GM23248 (cell line): ENCODE data around the gene CEP164. TPM values are rescaled to one million over a fixed set of nuclear protein-coding genes. Genes with fewer than 3 reads are reported as not detected.

Experiments used
- DNase-seq: peaks from one replicate; pipeline ENCODE4 v3.0.0-alpha.2; 2015
- H2AFZ ChIP-seq: fragments of 200-600 bp; sonication (generic); 2 replicates; pipeline ENCODE4 v1.6.1; 2016; ENCODE audit warnings: antibody characterized with exemption
- H3F3A ChIP-seq: fragments of 200-600 bp; sonication (generic); 2 replicates; pipeline ENCODE4 v1.6.1; 2016; ENCODE audit warnings: mild to moderate bottlenecking, antibody characterized with exemption, mixed run types; ENCODE audit not compliant: insufficient read depth
- H3K27ac ChIP-seq: fragments of 200-600 bp; sonication (generic); 2 replicates; pipeline ENCODE4 v1.5.1; 2016; ENCODE audit warnings: mild to moderate bottlenecking
- H3K27me3 ChIP-seq: fragments of 200-600 bp; sonication (generic); replicated peaks from 2 replicates; pipeline ENCODE4 v1.6.1; 2016; ENCODE audit warnings: mild to moderate bottlenecking; ENCODE audit not compliant: insufficient read depth
- H3K36me3 ChIP-seq: fragments of 200-600 bp; sonication (generic); 2 replicates; pipeline ENCODE4 v1.6.1; 2016; ENCODE audit warnings: low read depth, mild to moderate bottlenecking
- H3K4me1 ChIP-seq: fragments of 200-600 bp; sonication (generic); 2 replicates; pipeline ENCODE4 v1.6.1; 2016; ENCODE audit warnings: mild to moderate bottlenecking; ENCODE audit not compliant: insufficient read depth
- H3K4me2 ChIP-seq: fragments of 200-600 bp; sonication (generic); one replicate; pipeline ENCODE4 v1.6.1; 2016; ENCODE audit warnings: mild to moderate bottlenecking; ENCODE audit not compliant: unreplicated experiment
- H3K4me3 ChIP-seq: fragments of 200-600 bp; sonication (generic); 2 replicates; pipeline ENCODE4 v1.5.1; 2016; ENCODE audit warnings: mild to moderate bottlenecking
- H3K79me2 ChIP-seq: fragments of 200-600 bp; sonication (generic); 2 replicates; pipeline ENCODE4 v1.6.1; 2016; ENCODE audit warnings: mild to moderate bottlenecking; ENCODE audit not compliant: insufficient read depth
- H3K9ac ChIP-seq: fragments of 200-600 bp; sonication (generic); 2 replicates; pipeline ENCODE4 v1.6.1; 2016; ENCODE audit warnings: mild to moderate bottlenecking
- H3K9me2 ChIP-seq: fragments of 200-600 bp; sonication (generic); 2 replicates; pipeline ENCODE4 v1.6.1; 2016; ENCODE audit warnings: mixed run types, mild to moderate bottlenecking, moderate library complexity; ENCODE audit not compliant: insufficient read depth
- H3K9me3 ChIP-seq: fragments of 200-600 bp; sonication (generic); one replicate; pipeline ENCODE4 v1.6.1; 2017; ENCODE audit warnings: low read depth
- H4K20me1 ChIP-seq: fragments of 200-600 bp; sonication (generic); 2 replicates; pipeline ENCODE4 v1.6.0; 2016; ENCODE audit not compliant: insufficient read depth
- EZH2 ChIP-seq: fragments of 200-600 bp; sonication (generic); IDR thresholded peaks from 2 replicates; pipeline ENCODE4 v1.6.1; 2018; ENCODE audit warnings: antibody characterized with exemption, mild to moderate bottlenecking; ENCODE audit not compliant: insufficient read depth, poor library complexity, severe bottlenecking
- EZH2phosphoT487 ChIP-seq: fragments of 200-600 bp; sonication (generic); IDR thresholded peaks from 2 replicates; pipeline ENCODE4 v1.6.1; 2018; ENCODE audit warnings: antibody characterized with exemption, moderate library complexity, mild to moderate bottlenecking, low read depth; ENCODE audit not compliant: insufficient read depth
- WGBS, 2 experiments: methylation state at CpG; one replicate each; pipeline ENCODE4 v1.1.6; 2015 to 2017; ENCODE audit warnings: low lambda C conversion rate in 2 of 2, low coverage in 1 of 2; ENCODE audit errors: missing lambda C conversion rate in 2 of 2; 5-methylcytosine and 5-hydroxymethylcytosine counted together
- in situ Hi-C: fragments of 300-500 bp; cut with MboI; formaldehyde crosslinking; loops from 2 replicates; pipeline ENCODE4 v1.15.0; 2020
- polyA plus RNA-seq: library from polyadenylated mRNA; unstranded; fragments of >200 nt; fragmentation: Nextera tagmentation; extraction: Ambion mirVana; gene quantifications from 2 replicates; pipeline ENCODE4 v1.2.1, GENCODE V29; 2016
- total RNA-seq: library from RNA; depleted of rRNA; stranded (reverse); fragments of >200 nt; shearing (Covaris generic); gene quantifications from 2 replicates; pipeline ENCODE4 v1.2.3, GENCODE V29; 2014

Gene CEP164
- total and polyA plus RNA-seq, 2 experiments from 2014 or later, result 20.3 to 30.9 TPM

DNA sequence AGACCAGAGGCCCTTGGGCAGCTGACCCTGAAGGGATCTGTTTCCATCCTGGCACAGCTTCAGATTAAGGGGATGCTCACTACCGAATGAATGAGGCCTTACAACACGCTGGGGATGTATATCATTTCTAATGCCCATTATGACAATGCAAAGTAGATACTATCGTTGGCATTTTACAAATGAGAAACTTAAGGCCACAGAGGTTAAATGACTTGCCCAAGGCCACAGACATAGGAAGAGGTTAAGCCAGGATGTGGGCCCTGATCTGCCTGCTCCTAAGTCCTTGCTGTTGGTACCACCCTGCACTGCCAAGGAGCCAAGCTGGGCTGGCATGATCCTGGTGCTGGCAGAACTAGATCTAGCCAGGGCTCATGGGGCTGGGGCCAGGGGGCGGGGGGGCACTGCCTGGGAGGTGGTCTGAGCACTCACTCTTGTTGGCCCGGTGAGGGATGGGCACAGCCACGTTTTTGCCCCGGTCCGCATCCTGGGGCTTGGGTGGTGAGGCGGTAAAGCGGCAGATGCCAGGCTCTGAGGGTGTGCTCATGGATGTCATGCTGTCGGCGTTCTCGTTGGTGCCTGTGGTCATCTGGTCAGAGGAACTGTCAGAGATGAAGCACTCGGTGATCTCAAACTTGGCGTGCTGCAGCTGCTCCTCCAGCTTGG lies 102.8 kb downstream of the CEP164 start:
- H3K9ac ChIP-seq, result no peak overlapping the region
- H3K4me1 ChIP-seq, result no peaks in the 10 kb centered on the region
- in situ Hi-C loops, result loop anchor here (10.0 kb wide), 1 partner anchor 374 kb away; no protein-coding TSS in a partner anchor
- no peak overlapping the region for H3K4me3 ChIP-seq
- DNase-seq, result no peak
- no peaks in the 10 kb centered on the region for H3K79me2 ChIP-seq
- H2AFZ ChIP-seq, result no peak overlapping the region
- TF ChIP-seq EZH2 (no peak), EZH2phosphoT487 (no peak)
- no peaks in the 10 kb centered on the region for H3K9me2 ChIP-seq
- no peaks in the 10 kb centered on the region for H3K36me3 ChIP-seq
- no peak overlapping the region for H3K27ac ChIP-seq
- WGBS, 2 experiments, result 60 to 67% methylated on average over 8 to 15 of the region's 15 CpGs
- H3F3A ChIP-seq, result no peaks in the 10 kb centered on the region
- H3K27me3 ChIP-seq, result peaks cover 17% of the 10 kb centered on the region
- no peaks in the 10 kb centered on the region for H4K20me1 ChIP-seq
- H3K9me3 ChIP-seq, result no peaks in the 10 kb centered on the region
- no peak overlapping the region for H3K4me2 ChIP-seq

- TF ChIP-seq EZH2phosphoT487 (no peak), EZH2 (no peak)
- in situ Hi-C loops, result loop anchor here (10.0 kb wide), 1 partner anchor 373 kb away; no protein-coding TSS in a partner anchor
- 77 to 82% methylated on average over 7 of the region's 7 CpGs for WGBS, 2 experiments
These were observed 103.8 kb downstream of the CEP164 start for GRCh38 chr11:117431436-117431835.

DNA sequence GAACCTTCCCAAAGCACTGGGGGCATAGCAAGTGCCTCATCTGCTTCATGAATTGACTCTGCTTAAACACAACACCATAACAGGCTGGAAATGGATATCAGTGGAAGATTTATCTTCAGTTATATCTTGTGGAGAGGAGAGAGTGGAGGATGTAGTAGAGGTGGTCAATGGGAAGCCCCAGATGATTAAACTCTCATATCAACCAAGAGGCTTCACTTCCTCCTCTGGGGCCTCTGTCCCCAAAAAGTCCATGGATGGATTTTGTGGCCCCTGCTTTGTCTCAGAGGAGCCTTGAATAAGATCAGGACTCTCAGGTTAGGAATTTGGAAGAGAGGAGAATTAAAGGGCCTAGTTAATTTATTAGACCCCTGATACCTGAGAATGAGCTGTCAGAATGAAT lies 106.1 kb downstream of the CEP164 start:
- Histone ChIP-seq H3K27me3 (peaks cover 19% of the 10 kb centered on the region), H3K36me3 (no peaks in the 10 kb centered on the region), H3K9me2 (no peaks in the 10 kb centered on the region), H3K9ac (no peak overlapping the region), H3K27ac (no peak overlapping the region), H3K79me2 (no peaks in the 10 kb centered on the region), H3K4me1 (no peaks in the 10 kb centered on the region), H3K9me3 (no peaks in the 10 kb centered on the region), H4K20me1 (no peaks in the 10 kb centered on the region), H2AFZ (no peak overlapping the region), H3K4me2 (no peak overlapping the region), H3F3A (no peaks in the 10 kb centered on the region), H3K4me3 (no peak overlapping the region)
- DNase-seq, result no peak
- in situ Hi-C loops, result loop anchor here (10.0 kb wide), 1 partner anchor 371 kb away; no protein-coding TSS in a partner anchor
- TF ChIP-seq EZH2 (no peak), EZH2phosphoT487 (no peak)

More at GRCh38 chr11:117431436-117431835, 103.8 kb downstream of the CEP164 start:
- Histone ChIP-seq H3K27ac (no peak overlapping the region), H3K9me2 (no peaks in the 10 kb centered on the region), H3K4me1 (no peaks in the 10 kb centered on the region), H3K79me2 (no peaks in the 10 kb centered on the region), H3K9me3 (no peaks in the 10 kb centered on the region), H4K20me1 (no peaks in the 10 kb centered on the region), H2AFZ (no peak overlapping the region), H3K4me2 (no peak overlapping the region), H3F3A (no peaks in the 10 kb centered on the region), H3K36me3 (no peaks in the 10 kb centered on the region), H3K9ac (no peak overlapping the region), H3K27me3 (peaks cover 17% of the 10 kb centered on the region), H3K4me3 (no peak overlapping the region)
- DNase-seq, result no peak

DNA sequence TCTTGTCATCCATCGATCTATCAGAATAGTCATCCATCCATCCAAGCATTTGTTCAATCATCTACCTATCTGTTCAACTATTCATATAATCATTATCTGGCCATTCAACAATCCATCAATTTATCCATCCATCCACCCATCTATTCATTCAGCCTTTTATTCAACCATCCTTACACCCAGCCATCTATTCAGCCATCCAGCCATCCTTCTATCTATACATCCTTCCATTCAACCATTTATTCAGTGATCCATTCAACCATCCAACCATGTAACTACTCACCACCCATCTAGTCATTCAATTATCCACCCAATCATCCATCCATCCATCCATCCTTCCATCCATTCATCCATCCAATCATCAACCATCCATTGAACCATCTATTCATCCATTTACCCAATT lies 106.8 kb downstream of the CEP164 start:
- Histone ChIP-seq H3K9me2 (no peaks in the 10 kb centered on the region), H3K79me2 (no peaks in the 10 kb centered on the region), H3K36me3 (no peaks in the 10 kb centered on the region), H3K4me1 (no peaks in the 10 kb centered on the region), H3K4me2 (no peak overlapping the region), H3K9me3 (no peaks in the 10 kb centered on the region), H3K4me3 (no peak overlapping the region), H3K9ac (no peak overlapping the region), H3K27ac (no peak overlapping the region), H3F3A (no peaks in the 10 kb centered on the region), H3K27me3 (peaks cover 19% of the 10 kb centered on the region), H4K20me1 (no peaks in the 10 kb centered on the region), H2AFZ (no peak overlapping the region)
- in situ Hi-C loops, result loop anchor here (10.0 kb wide), 1 partner anchor 370 kb away; no protein-coding TSS in a partner anchor
- TF ChIP-seq EZH2, result no peak
- no peak for TF ChIP-seq EZH2phosphoT487
- no peak for DNase-seq
- 47 to 48% methylated on average over 1 of the region's 1 CpG for WGBS, 2 experiments
